GM19438 (cell line): ENCODE measurements around the gene NUP210.

Experiments
- ATAC-seq: cut with Tn5 transposase; IDR thresholded peaks from one replicate; pipeline ENCODE4 v1.9.1; 2021; ENCODE audit warnings: low read depth; ENCODE audit not compliant: unreplicated experiment

The NUP210 gene

DNA sequence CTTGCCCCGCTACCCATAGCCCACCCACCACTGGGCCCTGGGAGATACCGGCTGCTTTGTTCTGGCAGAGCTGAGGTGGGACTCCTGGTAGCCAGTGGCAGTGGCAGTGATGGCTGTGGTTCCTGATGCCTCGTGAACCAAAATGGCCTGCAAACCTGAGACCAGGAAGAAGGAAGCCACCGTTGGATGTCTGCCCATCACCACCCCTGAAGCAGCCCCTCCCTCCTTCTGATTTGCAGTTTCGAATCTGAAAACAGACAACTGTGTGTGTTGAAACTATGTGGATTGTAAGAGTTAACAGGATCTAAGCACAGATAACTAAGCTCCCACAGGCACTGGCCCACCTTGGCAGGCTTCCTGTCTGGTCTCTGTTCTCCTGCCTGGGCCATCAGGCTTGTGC lies 66.6 kb downstream of the NUP210 start:
- ATAC-seq = no peak

DNA sequence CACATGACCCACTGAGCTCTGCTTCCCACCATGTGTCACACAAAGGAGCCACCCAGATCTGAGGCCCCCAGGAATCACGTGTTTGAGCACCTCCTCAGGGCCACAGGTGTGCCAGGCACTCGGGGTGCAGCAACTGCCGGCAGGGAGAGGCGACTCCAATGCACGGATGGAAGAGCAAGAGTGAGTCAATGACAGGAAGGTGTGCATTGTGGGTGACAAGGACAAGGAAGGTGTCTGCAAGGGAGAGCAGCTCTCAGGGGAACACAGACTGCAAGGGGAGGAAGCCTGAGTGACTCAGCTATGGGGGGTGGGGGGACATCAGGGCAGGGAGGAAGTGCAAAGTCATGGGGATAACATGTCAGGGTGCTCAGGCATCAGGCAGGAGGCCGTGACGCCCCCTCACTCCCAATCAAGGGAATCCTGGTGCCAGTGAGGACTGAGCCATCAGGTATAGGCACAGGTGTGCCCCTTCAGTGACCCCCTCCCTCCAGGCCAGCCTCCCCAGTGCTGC lies 67.4 kb downstream of the NUP210 start:
- no peak for ATAC-seq

DNA sequence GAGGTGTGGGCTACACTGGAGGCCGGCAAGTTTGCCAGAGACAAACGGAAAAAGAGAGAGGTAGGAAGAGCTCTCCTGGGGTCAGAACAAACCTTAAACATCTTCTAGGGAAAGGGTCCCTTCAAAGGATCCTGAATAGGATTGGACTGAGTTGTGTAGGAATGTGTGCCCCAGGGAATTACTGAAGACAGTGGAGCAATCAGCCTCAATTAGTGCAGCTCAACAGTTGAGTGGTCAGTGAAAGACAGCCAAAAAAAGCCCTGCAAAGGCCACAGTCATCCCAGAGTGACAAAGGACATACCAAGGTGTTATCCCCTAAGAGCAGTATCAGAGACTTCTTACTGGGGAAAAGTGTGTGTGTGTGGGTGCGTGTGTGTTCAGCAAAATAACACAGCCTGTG lies 70.3 kb downstream of the NUP210 start:
- ATAC-seq = no peak

GRCh38 chr3:13348661-13349396 lies 71.3 kb downstream of the NUP210 start:
- ATAC-seq = no peak

DNA sequence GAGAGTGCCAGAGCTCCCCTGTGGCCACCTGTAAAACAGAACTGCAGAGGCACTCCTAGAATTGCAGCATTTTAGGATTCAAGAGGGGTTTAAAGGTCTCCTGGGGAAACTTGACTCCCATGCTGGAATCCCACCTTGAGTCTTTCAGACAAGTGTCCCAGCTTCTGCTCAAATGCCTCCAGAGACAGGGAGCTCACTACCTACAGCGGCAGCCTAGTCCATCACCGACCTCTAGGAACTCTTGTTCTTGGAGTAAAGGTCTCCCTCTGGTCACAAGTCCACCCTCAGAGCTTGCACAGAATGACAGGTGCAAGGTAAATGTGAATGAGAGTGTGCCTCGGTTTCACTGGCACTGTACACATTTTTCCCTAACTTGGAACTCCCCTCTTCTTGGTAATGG lies 72.0 kb downstream of the NUP210 start:
- ATAC-seq = no peak

GRCh38 chr3:13347390-13347950 lies 72.7 kb downstream of the NUP210 start:
- ATAC-seq = no peak

DNA sequence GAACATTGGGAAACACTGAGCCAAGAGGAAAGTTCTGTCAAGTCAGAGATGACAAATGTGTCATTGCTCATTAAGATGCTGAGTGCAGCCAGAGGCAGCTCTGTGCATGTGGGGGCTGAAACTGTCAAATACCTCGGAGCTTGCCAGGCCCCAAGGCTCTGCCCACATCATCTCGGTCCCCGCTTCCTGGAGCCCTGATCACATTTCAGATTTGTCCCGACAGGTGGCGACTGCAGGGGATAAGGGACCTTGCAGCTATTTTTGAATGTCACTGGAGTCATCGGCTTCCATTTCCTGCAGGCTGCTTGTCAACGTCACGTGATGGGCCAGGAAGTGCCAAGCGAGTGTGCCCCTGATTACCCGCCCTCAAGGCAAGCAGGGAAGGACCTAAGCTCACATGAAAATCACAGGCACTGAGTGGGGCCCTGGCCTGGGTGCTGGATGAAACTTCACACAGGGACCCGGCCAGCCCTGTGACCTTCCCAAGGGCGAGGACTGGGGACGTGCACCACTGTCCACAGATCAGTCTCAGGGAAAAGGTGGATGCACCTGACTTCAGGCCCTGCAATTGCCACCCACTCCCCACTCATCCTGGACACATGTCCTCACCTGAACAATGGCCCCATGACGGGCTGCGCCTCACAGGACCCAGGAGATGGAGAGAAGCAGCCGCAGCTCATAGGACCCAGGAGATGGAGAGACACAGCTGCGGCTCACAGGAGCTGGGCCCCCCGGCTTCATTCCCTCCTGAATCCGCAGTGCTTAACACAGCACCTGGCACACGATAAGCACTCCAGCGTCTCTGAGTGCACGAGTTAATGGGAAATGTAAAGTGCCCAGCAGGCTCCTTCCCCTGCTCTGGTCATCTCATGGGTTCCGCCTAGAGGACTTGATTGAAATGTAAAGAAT lies 73.4 kb downstream of the NUP210 start:
- no peak for ATAC-seq

DNA sequence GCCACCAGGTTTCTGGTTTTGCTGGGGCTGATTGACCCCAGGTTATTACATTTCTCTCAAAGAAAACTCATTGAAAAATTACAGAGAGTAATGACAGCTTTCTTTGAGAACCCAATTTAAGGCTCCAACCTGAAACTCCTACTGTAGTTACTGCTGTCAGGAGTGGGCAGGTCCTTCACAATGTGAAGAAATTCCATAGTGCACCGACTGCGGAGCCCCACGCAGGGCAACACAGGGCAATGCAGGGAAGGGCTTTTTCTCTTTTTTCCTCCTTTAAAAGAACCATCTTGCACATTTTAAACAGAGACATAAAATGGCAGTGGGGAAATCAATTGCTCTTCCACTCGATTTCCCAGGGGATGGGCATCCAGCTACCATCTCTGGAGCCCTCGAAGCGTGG lies 74.3 kb downstream of the NUP210 start:
- no peak for ATAC-seq

- no peak for ATAC-seq
These were observed 74.8 kb downstream of the NUP210 start for GRCh38 chr3:13345284-13345683.

- ATAC-seq = no peak
These were observed 75.5 kb downstream of the NUP210 start for GRCh38 chr3:13344663-13345062.

DNA sequence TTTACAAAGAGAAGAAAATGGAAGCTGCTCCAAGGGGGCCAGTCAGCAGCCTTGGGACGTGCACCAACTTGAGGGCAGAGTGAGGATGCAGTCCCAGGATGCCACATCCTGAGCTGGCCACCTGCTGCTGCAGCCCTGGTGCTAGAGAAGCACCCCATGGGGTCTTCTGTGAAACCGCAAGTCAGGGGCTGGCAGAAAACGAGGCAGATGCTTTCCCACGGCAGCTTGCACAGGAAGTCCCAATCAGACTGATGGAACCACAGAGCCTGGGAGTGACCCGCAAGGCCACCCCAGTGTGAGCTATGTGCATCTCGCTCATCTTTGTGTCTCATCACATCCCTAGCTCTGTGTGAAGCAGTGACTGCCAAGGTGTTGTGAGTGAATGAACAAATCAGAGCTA lies 76.5 kb downstream of the NUP210 start:
- ATAC-seq = no peak

- ATAC-seq = no peak
These were observed 78.8 kb downstream of the NUP210 start for GRCh38 chr3:13341229-13341905.

DNA sequence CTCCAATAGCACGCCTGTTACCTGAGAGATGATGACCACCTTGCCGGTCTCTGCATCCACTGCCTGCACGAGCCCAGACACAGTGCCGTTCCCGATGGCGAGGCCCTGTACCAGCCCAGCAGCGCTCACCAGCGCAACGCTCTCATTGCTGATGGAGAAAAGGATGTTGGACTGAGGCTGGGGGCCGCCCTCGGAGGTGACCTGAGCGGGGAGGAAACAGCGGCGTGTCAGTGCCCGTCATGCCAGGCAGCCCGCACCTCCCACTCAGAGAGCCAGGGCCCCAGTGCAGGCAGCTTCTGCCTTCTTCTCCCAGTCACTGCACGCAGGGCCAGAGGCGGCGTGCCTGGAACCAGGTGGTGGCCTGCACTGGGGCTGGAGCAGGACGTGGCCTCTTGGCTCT lies 80.3 kb downstream of the NUP210 start:
- ATAC-seq = no peak

DNA sequence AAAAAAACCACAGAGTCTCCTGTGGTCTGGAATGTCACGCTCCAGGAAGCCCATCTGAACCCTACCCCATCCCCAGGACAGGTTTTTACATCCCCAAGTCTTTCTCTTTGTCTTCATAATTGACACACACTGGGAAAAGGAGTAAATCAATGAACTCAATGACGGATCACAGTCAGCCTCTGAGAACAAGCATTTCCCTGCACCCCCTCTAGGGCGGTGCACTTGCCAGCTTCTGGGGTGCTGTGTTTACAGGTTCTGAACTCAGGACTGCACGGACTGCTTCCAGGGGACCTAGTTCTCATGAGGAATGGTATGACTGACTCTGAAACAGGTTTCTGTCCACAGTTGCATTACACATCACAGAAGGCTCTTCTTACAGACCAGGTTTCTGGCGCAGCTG lies 81.1 kb downstream of the NUP210 start:
- ATAC-seq = no peak

DNA sequence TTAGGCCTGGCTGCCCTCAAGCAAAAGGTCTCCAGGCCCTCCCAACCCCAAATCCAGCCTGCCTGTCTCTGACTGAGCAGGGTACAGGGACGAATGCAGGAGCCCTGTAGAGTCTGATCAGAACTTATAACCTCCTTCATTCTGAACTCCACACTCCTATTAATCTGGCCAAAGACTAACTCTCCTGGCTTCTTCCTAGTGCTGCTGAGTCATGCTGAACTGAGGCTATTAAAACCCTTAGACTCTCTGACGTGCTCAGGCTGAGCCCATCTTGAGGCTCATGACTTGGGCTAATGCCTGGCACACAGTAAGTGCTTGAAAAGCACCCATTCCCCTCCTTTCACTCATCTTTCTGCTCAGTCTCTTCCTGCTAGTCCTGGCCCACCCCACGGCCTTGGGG lies 81.9 kb downstream of the NUP210 start:
- no peak for ATAC-seq

GRCh38 chr3:13336592-13336991 lies 83.5 kb downstream of the NUP210 start:
- ATAC-seq = no peak

DNA sequence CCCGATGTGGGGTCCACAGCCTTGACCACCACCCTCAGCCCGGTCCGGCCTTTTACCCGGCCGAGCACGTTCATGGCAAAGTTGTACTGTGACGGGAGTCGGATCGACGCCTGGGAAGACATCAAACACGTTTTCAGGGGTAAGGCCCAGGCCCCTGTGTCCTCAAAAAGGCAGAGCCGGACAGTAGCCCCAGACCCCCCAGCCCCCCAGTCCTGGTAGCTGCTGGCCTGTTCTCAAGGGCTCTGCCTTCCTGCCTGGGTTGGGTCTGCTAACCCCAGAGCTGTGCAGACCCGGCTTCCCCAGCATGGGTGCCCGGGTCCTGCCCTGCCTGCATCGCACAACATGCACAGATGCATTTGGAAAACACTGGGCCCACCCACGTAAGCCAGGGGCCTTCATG lies 84.6 kb downstream of the NUP210 start:
- ATAC-seq = no peak

GRCh38 chr3:13335059-13335458 lies 85.1 kb downstream of the NUP210 start:
- ATAC-seq = no peak

GRCh38 chr3:13333236-13333897 lies 86.8 kb downstream of the NUP210 start:
- ATAC-seq = no peak

- no peak for ATAC-seq
These were observed 87.4 kb downstream of the NUP210 start for GRCh38 chr3:13332740-13333139.
